Measurements from ENCODE around the gene MED1.
"Not testable (repeated sequence)": the region's sequence is repeated elsewhere in the genome, so short reads cannot be mapped to it uniquely, and the experiment has no call there.

GRCh38 chr17:39464639-39465181, 13.6 kb upstream of the MED1 start:
- TF ChIP-seq, protein P1, sequence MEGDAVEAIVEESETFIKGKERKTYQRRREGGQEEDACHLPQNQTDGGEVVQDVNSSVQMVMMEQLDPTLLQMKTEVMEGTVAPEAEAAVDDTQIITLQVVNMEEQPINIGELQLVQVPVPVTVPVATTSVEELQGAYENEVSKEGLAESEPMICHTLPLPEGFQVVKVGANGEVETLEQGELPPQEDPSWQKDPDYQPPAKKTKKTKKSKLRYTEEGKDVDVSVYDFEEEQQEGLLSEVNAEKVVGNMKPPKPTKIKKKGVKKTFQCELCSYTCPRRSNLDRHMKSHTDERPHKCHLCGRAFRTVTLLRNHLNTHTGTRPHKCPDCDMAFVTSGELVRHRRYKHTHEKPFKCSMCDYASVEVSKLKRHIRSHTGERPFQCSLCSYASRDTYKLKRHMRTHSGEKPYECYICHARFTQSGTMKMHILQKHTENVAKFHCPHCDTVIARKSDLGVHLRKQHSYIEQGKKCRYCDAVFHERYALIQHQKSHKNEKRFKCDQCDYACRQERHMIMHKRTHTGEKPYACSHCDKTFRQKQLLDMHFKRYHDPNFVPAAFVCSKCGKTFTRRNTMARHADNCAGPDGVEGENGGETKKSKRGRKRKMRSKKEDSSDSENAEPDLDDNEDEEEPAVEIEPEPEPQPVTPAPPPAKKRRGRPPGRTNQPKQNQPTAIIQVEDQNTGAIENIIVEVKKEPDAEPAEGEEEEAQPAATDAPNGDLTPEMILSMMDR (IDR thresholded peaks at IDR 0.05; ENCODE audit: low read depth, low read length): not testable (repeated sequence)
- not testable (repeated sequence) for TF ChIP-seq EZH2phosphoT487 (IDR thresholded peaks at IDR 0.05; ENCODE audit: low read depth)
